ENCODE results near the gene GPX6.
A peak's percentile ranks its signal among the peaks of the same experiment; 100 is the strongest.
"Not testable (repeated sequence)": the region's sequence is repeated elsewhere in the genome, so short reads cannot be mapped to it uniquely, and the experiment has no call there.

Gene GPX6

DNA sequence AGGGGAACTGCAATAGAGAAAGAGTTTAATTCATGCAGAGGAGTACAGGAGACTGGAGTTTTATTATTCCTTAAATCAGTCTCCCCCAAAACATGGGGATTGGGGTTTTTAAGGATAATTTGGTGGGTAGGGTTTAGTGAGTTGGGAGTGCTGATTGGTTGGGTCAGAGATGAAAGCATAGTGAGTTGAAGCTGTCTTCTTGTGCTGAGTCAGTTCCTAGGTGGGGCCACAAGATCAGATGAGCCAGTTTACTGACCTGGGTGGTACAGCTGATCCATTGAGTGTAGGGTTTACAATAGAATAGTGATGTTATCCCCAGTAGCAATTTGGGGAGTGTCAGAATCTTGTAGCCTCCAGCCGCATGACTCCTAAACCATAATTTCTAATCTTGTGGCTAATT is 29.1 kb downstream of the GPX6 start:
- DNase-seq (ENCODE audit: low spot score), result no peak
- FAIRE-seq, result no peak

DNA sequence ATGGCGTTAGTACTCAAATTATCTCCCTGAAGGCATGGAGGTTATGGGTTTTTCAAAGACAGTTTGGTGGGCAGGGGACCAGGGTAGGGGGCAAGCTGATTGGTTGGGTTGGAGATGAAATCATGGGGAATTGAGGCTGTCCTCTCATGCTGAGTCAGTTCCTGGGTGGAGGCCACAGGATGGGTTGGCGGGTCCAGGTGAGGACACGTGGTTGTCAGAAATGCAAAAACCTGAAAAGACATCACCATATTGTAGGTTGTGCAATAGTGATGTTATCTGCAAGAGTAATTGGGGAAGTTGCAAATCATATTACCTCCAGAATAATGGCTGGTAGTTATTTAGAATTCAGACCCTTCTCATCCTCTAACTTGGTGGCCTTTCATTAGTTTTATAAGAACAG is 30.1 kb downstream of the GPX6 start:
- no peak for DNase-seq (ENCODE audit: low spot score)

GRCh38 chr6:28480253-28480932 is 35.2 kb downstream of the GPX6 start:
- FAIRE-seq (no peak), DNase-seq (ENCODE audit: low spot score) (no peak)

More for the DNA sequence above, 30.1 kb downstream of the GPX6 start:
- no peak for FAIRE-seq

DNA sequence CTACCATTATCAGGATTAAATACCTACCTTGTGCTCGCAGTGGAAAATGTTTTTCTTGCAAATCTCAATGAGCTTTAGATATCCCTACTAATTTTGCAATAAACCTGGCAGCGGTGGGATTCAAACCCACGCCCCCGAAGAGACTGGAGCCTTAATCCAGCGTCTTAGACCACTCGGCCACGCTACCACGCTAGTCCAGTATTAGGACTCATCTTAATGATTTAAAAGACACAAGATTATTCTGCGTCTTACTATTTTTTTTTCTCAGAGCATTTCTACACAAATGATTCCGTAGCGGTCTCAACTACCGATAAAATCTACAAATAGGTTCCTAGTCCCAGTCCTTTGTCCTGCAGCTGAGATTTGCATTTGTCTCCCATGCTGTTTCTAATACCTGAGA is 37.1 kb downstream of the GPX6 start:
- FAIRE-seq, result no peak
- DNase-seq (ENCODE audit: low spot score), result no peak

- FAIRE-seq, result no peak
- peak; percentile 50 for DNase-seq (ENCODE audit: low spot score)
These were observed 41.0 kb downstream of the GPX6 start for GRCh38 chr6:28474441-28475219.

GRCh38 chr6:28469153-28469745 is 46.3 kb downstream of the GPX6 start:
- not testable (repeated sequence) for FAIRE-seq; DNase-seq (ENCODE audit: low spot score)

- DNase-seq (ENCODE audit: low spot score) (no peak), FAIRE-seq (no peak)
These were observed 47.5 kb downstream of the GPX6 start for GRCh38 chr6:28468056-28468455.

GRCh38 chr6:28462401-28462800 is 53.2 kb downstream of the GPX6 start:
- no peak for DNase-seq (ENCODE audit: low spot score)
- FAIRE-seq, result no peak

GRCh38 chr6:28458568-28458967 is 57.0 kb downstream of the GPX6 start:
- DNase-seq (ENCODE audit: low spot score), result no peak
- FAIRE-seq, result no peak
